Measurements from ENCODE around the gene MORN2. TPM values are rescaled to one million over a fixed set of nuclear protein-coding genes. Genes with fewer than 3 reads are reported as not detected.

The MORN2 gene
- total and polyA plus RNA-seq, 9 of the 15 experiments (the other 6 are each of a cell fraction or from before 2014, with no cell fraction given): 10.4 to 39.5 (median 20.8) TPM

GRCh38 chr2:38907743-38908562 is 32.2 kb downstream of the MORN2 start (continued):
- TF ChIP-seq BRF2 (IDR thresholded peaks at IDR 0.05; ENCODE audit: borderline replicate concordance, insufficient read depth, insufficient read length) (no peak), ZNF584 (CRISPR knock-in tag; IDR thresholded peaks at IDR 0.05; ENCODE audit: low read depth) (no peak), RCOR1 (IDR thresholded peaks at IDR 0.05; ENCODE audit: borderline replicate concordance in 1 of 2, low read depth in 2 of 2, low read length in 2 of 2) (peak in 1 of 2 experiments; percentile 55; a peak in 1 of 4 replicates), CBFA2T2 (conservative IDR thresholded peaks at IDR 0.05) (peak; percentile 49), CBFA2T3 (IDR thresholded peaks at IDR 0.05) (peak; percentile 65)

- Histone ChIP-seq H3K9me1 (ENCODE audit: control insufficient read depth, insufficient read depth, low read length) (no peaks in the 10 kb centered on the region), H3K27me3 (ENCODE audit: control insufficient read depth in 2 of 2, insufficient read depth in 2 of 2, low read length in 2 of 2) (no peaks in the 10 kb centered on the region; a peak in 1 of 5 replicates), H3K27ac (ENCODE audit: extremely low read depth, low read depth, low read length) (no peak overlapping the region), H3K79me2 (ENCODE audit: control insufficient read depth, insufficient read depth, low read length) (no peaks in the 10 kb centered on the region), H2AFZ (ENCODE audit: low read depth, low read length) (no peak overlapping the region), H3K4me2 (ENCODE audit: insufficient read depth, low read length) (no peak overlapping the region), H3K9ac (ENCODE audit: insufficient read depth in 1 of 2, low read depth in 2 of 2, low read length in 2 of 2) (no peak overlapping the region), H3K36me3 (ENCODE audit: control insufficient read depth, insufficient read depth, low read length) (no peaks in the 10 kb centered on the region), H3K9me3 (replicated peaks; ENCODE audit: control insufficient read depth, insufficient read depth, low read depth, low read length) (no peaks in the 10 kb centered on the region), H3K4me3 (no peak overlapping the region), H3K4me1 (replicated peaks in 1 of 2; ENCODE audit: control insufficient read depth in 2 of 2, insufficient read depth in 2 of 2, low read length in 2 of 2) (no peaks in the 10 kb centered on the region), H4K20me1 (replicated peaks; ENCODE audit: control insufficient read depth, insufficient read depth, low read length) (no peaks in the 10 kb centered on the region)
- 54% methylated on average over 1 of the region's 1 CpG for WGBS (ENCODE audit: insufficient coverage, low coverage, missing lambda C conversion rate)
- ChIA-PET CTCF (ENCODE audit: low intra/inter-chr PET ratio) (no interaction called here), POLR2A (interaction anchor here (1.1 to 1.3 kb wide), 2 partner anchors 10 to 16 kb away, joined by 3 to 4 read pairs; no protein-coding TSS in a partner anchor)
- ATAC-seq: no peak
- BruUV-seq (replicated peaks): no TSS peak
- FAIRE-seq: no peak
- in situ Hi-C loops (cut with MboI): no loop called here
- intact Hi-C loops (cut with micrococcal nuclease): loop anchor here (5.0 kb wide), 1 partner anchor 63 kb away; no protein-coding TSS in a partner anchor
- no peak for DNase-seq (ENCODE audit: extremely low read depth in 1 of 4, low spot score in 3 of 4)
- TF ChIP-seq ZMIZ1 (IDR thresholded peaks at IDR 0.05; ENCODE audit: low read depth in 2 of 2, low read length in 2 of 2) (no peak), NFE2 (IDR thresholded peaks at IDR 0.05; ENCODE audit: low read depth) (peak; percentile 46; the same call in 1 of the 2 replicates), USF2 (CRISPR knock-in tag; IDR thresholded peaks at IDR 0.05) (no peak), CHD4 (IDR thresholded peaks at IDR 0.05; ENCODE audit: insufficient read depth, insufficient replicate concordance, low read depth, low read length, poor library complexity, severe bottlenecking) (no peak), FUS (optimal IDR thresholded peaks at IDR 0.05; ENCODE audit: low read depth, low read length) (no peak), MBD2 (IDR thresholded peaks at IDR 0.05; ENCODE audit: borderline replicate concordance, low read depth) (no peak), ZNF449 (CRISPR knock-in tag; IDR thresholded peaks at IDR 0.05) (no peak)
These were observed 34.1 kb downstream of the MORN2 start for GRCh38 chr2:38909872-38910271.

Data from K562 (cell line).